ENCODE results near the gene SPRED3.

The SPRED3 gene

DNA sequence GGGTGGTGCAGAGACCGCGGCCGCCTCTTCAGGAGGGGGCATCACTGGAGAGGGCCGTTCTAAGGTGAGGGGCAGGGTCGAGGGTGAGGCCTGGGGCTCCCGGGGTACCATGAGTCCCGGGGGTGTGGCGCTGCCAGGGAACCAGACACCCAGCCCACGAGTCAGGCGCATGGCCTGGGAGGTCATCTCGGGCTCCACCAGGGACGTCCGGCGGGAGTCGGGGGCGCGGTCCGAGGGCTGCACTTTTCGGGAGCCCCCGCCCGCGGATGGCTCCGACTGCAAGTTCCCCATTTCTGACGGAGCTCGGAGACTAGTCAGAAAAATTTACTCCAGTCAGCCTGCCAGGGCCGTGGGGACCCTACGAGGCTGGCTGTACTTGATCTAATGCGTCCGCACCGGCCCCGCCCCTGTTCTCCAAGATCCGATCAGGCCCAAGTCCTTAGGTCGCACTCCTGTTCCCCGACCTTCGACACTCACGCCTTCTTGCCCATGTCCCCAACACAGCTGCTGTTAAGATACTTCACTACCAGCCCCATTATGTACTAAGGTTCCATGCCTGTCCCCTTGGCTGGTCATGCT, 1.4 kb upstream of the SPRED3 start:
- Histone ChIP-seq H3K9me3 (ENCODE audit: control insufficient read depth, low read length) (no peaks in the 10 kb centered on the region), H3K27me3 (ENCODE audit: control insufficient read depth, insufficient read depth, low read length) (peaks cover 31% of the 10 kb centered on the region), H3K4me3 (ENCODE audit: low read length) (peak overlapping the region; percentile 28), H3K9ac (ENCODE audit: low read length) (peak overlapping the region; percentile 53), H3K36me3 (ENCODE audit: control insufficient read depth, insufficient read depth, low read length) (peaks cover 8% of the 10 kb centered on the region), H3K4me1 (ENCODE audit: control insufficient read depth, insufficient read depth, low read length) (peaks cover 25% of the 10 kb centered on the region)

GRCh38 chr19:38387550-38388348, 748 bp upstream of the SPRED3 start, which contains the start of gene GGN:
Gene GGN (minus strand): TSS chr19:38388034. CDS start chr19:38387261, 773 bp downstream.
- Histone ChIP-seq H3K27me3 (ENCODE audit: control insufficient read depth, insufficient read depth, low read length) (peaks cover 31% of the 10 kb centered on the region), H3K4me1 (ENCODE audit: control insufficient read depth, insufficient read depth, low read length) (peaks cover 25% of the 10 kb centered on the region), H3K9ac (ENCODE audit: low read length) (peak within 1 kb of the TSS; percentile 53)

GRCh38 chr19:38389101-38389925, 816 bp downstream of the SPRED3 start:
- no peaks in the 10 kb centered on the region for H3K9me3 ChIP-seq (ENCODE audit: control insufficient read depth, low read length)
- no peaks in the 10 kb centered on the region for H3K36me3 ChIP-seq (ENCODE audit: control insufficient read depth, insufficient read depth, low read length)
- H3K9ac ChIP-seq (ENCODE audit: low read length), result peak overlapping the region; percentile 41
- H3K27me3 ChIP-seq (ENCODE audit: control insufficient read depth, insufficient read depth, low read length), result peaks cover 36% of the 10 kb centered on the region
- H3K4me1 ChIP-seq (ENCODE audit: control insufficient read depth, insufficient read depth, low read length), result peaks cover 32% of the 10 kb centered on the region
- H3K4me3 ChIP-seq (ENCODE audit: low read length), result peak overlapping the region; percentile 4

More at GRCh38 chr19:38387550-38388348, 748 bp upstream of the SPRED3 start, which contains the start of gene GGN:
- Histone ChIP-seq H3K36me3 (ENCODE audit: control insufficient read depth, insufficient read depth, low read length) (peaks cover 6% of the 10 kb centered on the region), H3K9me3 (ENCODE audit: control insufficient read depth, low read length) (no peaks in the 10 kb centered on the region), H3K4me3 (ENCODE audit: low read length) (peak within 1 kb of the TSS; percentile 28)

DNA sequence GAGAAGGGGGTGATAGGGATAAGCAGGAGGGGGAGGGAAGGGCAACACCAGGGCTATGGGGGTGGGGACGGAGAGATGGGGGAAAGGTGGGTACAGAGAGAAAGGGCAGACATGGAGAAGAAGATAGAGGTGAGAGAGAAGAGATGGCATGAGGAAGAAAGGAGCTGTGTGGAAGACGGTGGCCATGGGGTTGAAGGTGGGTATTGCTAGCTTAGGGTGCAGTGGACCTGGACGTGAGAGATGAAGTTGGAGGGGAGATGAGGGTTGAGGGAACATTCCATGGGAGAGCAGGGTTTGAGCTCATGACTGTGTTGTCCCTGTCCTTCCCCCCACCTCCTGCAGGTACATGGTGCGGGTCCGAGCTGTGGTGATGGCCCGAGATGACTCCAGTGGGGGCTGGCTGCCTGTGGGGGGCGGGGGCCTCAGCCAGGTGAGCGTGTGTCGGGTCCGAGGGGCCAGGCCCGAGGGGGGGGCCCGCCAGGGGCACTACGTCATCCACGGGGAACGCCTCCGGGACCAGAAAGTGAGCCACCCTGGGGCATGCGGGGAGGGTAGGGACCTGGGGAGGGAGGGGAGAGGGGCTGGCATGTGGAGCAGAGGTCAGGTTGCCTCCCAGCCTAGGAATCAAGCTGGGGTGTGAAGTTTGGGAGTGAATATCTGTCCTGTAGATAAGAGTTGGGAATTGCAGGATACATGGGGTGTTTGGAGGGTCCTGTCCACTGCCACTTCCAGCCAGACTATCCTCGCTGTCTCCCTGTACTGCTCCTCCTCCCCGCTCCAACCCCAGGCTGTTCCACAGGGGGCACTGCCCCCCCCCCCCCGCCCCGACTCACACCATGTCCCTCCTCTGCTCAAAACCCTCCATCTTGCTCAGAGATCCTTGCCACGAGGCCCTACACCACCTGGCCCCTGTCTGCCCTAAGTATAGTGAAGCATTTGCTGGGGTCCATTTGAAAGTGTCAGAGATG, 1.7 kb downstream of the SPRED3 start:
- no peak overlapping the region for H3K9ac ChIP-seq (ENCODE audit: low read length)
- H3K4me1 ChIP-seq (ENCODE audit: control insufficient read depth, insufficient read depth, low read length), result peaks cover 41% of the 10 kb centered on the region
- no peaks in the 10 kb centered on the region for H3K36me3 ChIP-seq (ENCODE audit: control insufficient read depth, insufficient read depth, low read length)
- H3K4me3 ChIP-seq (ENCODE audit: low read length), result no peak overlapping the region
- peaks cover 45% of the 10 kb centered on the region for H3K27me3 ChIP-seq (ENCODE audit: control insufficient read depth, insufficient read depth, low read length)
- no peaks in the 10 kb centered on the region for H3K9me3 ChIP-seq (ENCODE audit: control insufficient read depth, low read length)

- no peaks in the 10 kb centered on the region for H3K9me3 ChIP-seq (ENCODE audit: control insufficient read depth, low read length)
- peaks cover 35% of the 10 kb centered on the region for H3K4me1 ChIP-seq (ENCODE audit: control insufficient read depth, insufficient read depth, low read length)
- H3K9ac ChIP-seq (ENCODE audit: low read length), result no peak overlapping the region
- peaks cover 51% of the 10 kb centered on the region for H3K27me3 ChIP-seq (ENCODE audit: control insufficient read depth, insufficient read depth, low read length)
- H3K4me3 ChIP-seq (ENCODE audit: low read length), result no peak overlapping the region
- no peaks in the 10 kb centered on the region for H3K36me3 ChIP-seq (ENCODE audit: control insufficient read depth, insufficient read depth, low read length)
Observed at GRCh38 chr19:38391911-38392464, 3.5 kb downstream of the SPRED3 start.

- Histone ChIP-seq H3K36me3 (ENCODE audit: control insufficient read depth, insufficient read depth, low read length) (no peaks in the 10 kb centered on the region), H3K27me3 (ENCODE audit: control insufficient read depth, insufficient read depth, low read length) (peaks cover 55% of the 10 kb centered on the region), H3K9me3 (ENCODE audit: control insufficient read depth, low read length) (no peaks in the 10 kb centered on the region)
Observed at GRCh38 chr19:38392707-38393308, 4.3 kb downstream of the SPRED3 start.

GRCh38 chr19:38394488-38394887, 6.0 kb downstream of the SPRED3 start:
- H3K9me3 ChIP-seq (ENCODE audit: control insufficient read depth, low read length), result no peaks in the 10 kb centered on the region
- peaks cover 17% of the 10 kb centered on the region for H3K4me1 ChIP-seq (ENCODE audit: control insufficient read depth, insufficient read depth, low read length)
- peaks cover 47% of the 10 kb centered on the region for H3K27me3 ChIP-seq (ENCODE audit: control insufficient read depth, insufficient read depth, low read length)
- H3K36me3 ChIP-seq (ENCODE audit: control insufficient read depth, insufficient read depth, low read length), result no peaks in the 10 kb centered on the region
- H3K9ac ChIP-seq (ENCODE audit: low read length), result no peak overlapping the region
- H3K4me3 ChIP-seq (ENCODE audit: low read length), result no peak overlapping the region

More at GRCh38 chr19:38392707-38393308, 4.3 kb downstream of the SPRED3 start:
- H3K4me3 ChIP-seq (ENCODE audit: low read length), result no peak overlapping the region
- no peak overlapping the region for H3K9ac ChIP-seq (ENCODE audit: low read length)
- H3K4me1 ChIP-seq (ENCODE audit: control insufficient read depth, insufficient read depth, low read length), result peaks cover 29% of the 10 kb centered on the region

DNA sequence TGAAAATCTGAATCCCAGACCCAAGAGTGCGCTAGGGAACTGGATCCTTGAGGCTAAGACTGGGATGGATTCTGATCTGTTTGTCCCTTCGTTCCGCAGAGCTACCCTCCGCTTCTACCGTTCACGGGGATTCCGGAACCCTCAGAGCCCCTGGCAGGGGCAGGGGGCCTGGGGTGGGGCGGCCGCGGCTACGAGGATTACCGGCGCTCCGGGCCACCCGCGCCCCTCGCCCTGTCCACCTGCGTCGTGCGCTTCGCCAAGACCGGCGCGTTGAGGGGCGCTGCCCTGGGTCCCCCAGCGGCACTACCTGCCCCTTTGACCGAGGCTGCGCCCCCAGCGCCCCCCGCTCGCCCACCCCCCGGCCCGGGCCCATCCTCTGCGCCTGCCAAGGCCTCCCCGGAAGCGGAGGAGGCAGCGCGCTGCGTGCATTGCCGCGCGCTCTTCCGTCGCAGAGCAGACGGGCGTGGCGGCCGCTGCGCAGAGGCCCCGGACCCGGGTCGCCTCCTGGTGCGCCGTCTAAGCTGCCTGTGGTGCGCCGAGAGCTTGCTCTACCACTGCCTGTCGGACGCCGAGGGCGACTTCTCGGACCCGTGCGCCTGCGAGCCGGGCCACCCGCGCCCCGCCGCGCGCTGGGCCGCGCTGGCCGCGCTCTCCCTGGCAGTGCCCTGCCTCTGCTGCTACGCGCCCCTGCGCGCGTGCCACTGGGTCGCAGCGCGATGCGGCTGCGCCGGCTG, 7.1 kb downstream of the SPRED3 start:
- Histone ChIP-seq H3K27me3 (ENCODE audit: control insufficient read depth, insufficient read depth, low read length) (peaks cover 42% of the 10 kb centered on the region), H3K4me1 (ENCODE audit: control insufficient read depth, insufficient read depth, low read length) (peaks cover 17% of the 10 kb centered on the region), H3K9me3 (ENCODE audit: control insufficient read depth, low read length) (no peaks in the 10 kb centered on the region), H3K4me3 (ENCODE audit: low read length) (peak overlapping the region; percentile 4), H3K36me3 (ENCODE audit: control insufficient read depth, insufficient read depth, low read length) (no peaks in the 10 kb centered on the region), H3K9ac (ENCODE audit: low read length) (peak overlapping the region; percentile 22)

- Histone ChIP-seq H3K36me3 (ENCODE audit: control insufficient read depth, insufficient read depth, low read length) (no peaks in the 10 kb centered on the region), H3K27me3 (ENCODE audit: control insufficient read depth, insufficient read depth, low read length) (peaks cover 39% of the 10 kb centered on the region), H3K4me1 (ENCODE audit: control insufficient read depth, insufficient read depth, low read length) (peaks cover 26% of the 10 kb centered on the region), H3K9me3 (ENCODE audit: control insufficient read depth, low read length) (no peaks in the 10 kb centered on the region), H3K9ac (ENCODE audit: low read length) (no peak overlapping the region), H3K4me3 (ENCODE audit: low read length) (no peak overlapping the region)
Observed at GRCh38 chr19:38399081-38399480, 10.6 kb downstream of the SPRED3 start.

GRCh38 chr19:38399537-38399936, 11.0 kb downstream of the SPRED3 start:
- no peaks in the 10 kb centered on the region for H3K36me3 ChIP-seq (ENCODE audit: control insufficient read depth, insufficient read depth, low read length)
- H3K4me3 ChIP-seq (ENCODE audit: low read length), result no peak overlapping the region
- H3K27me3 ChIP-seq (ENCODE audit: control insufficient read depth, insufficient read depth, low read length), result peaks cover 35% of the 10 kb centered on the region
- H3K9ac ChIP-seq (ENCODE audit: low read length), result no peak overlapping the region
- peaks cover 25% of the 10 kb centered on the region for H3K4me1 ChIP-seq (ENCODE audit: control insufficient read depth, insufficient read depth, low read length)
- H3K9me3 ChIP-seq (ENCODE audit: control insufficient read depth, low read length), result no peaks in the 10 kb centered on the region
